ENCODE data around the gene RALGAPA1.
A peak's percentile ranks its signal among the peaks of the same experiment; 100 is the strongest.

Gene RALGAPA1

GRCh38 chr14:35533357-35534207 lies 275.5 kb downstream of the RALGAPA1 start, which contains the start of gene INSM2:
TSS of gene INSM2 (plus strand) at chr14:35534164. CDS start at chr14:35534253, 89 bp downstream.
- peak; percentile 83 to 86 for DNase-seq

GRCh38 chr14:35532783-35533356 lies 276.2 kb downstream of the RALGAPA1 start:
- DNase-seq, result peak in 1 of 2 experiments; percentile 11

GRCh38 chr14:35531960-35532747 lies 276.9 kb downstream of the RALGAPA1 start:
- DNase-seq, result no peak

- DNase-seq, result no peak
Measured at GRCh38 chr14:35526962-35527361, 282.1 kb downstream of the RALGAPA1 start.

- no peak for DNase-seq
Measured at GRCh38 chr14:35525695-35526094, 283.4 kb downstream of the RALGAPA1 start.

- DNase-seq, result no peak
Measured at GRCh38 chr14:35519986-35520385, 289.1 kb downstream of the RALGAPA1 start.

- no peak for DNase-seq
Measured at GRCh38 chr14:35515916-35516315, 293.2 kb downstream of the RALGAPA1 start.

- no peak for DNase-seq
Measured at GRCh38 chr14:35512765-35513164, 296.3 kb downstream of the RALGAPA1 start.

- no peak for DNase-seq
Measured at GRCh38 chr14:35509846-35510245, 299.2 kb downstream of the RALGAPA1 start.

- no peak for DNase-seq
Measured at GRCh38 chr14:35506927-35507326, 302.2 kb downstream of the RALGAPA1 start.

GRCh38 chr14:35506461-35506860 lies 302.6 kb downstream of the RALGAPA1 start:
- no peak for DNase-seq

GRCh38 chr14:35504260-35504659 lies 304.8 kb downstream of the RALGAPA1 start:
- DNase-seq, result no peak

GRCh38 chr14:35503646-35504045 lies 305.4 kb downstream of the RALGAPA1 start:
- no peak for DNase-seq

GRCh38 chr14:35499180-35499579 lies 309.9 kb downstream of the RALGAPA1 start:
- no peak for DNase-seq

GRCh38 chr14:35495278-35495677 lies 313.8 kb downstream of the RALGAPA1 start:
- no peak for DNase-seq

GRCh38 chr14:35492569-35493014 lies 316.5 kb downstream of the RALGAPA1 start:
- no peak for DNase-seq

All from activated CD4-positive, alpha-beta T cell treated with anti-CD3 and anti-CD28 coated beads, Interleukin-2, amount 50 U/mL, for 48 hours (primary cell).